WTC11 (cell line): ENCODE measurements around the gene SNX18. TPM values are rescaled to one million over a fixed set of nuclear protein-coding genes. Genes with fewer than 3 reads are reported as not detected.

ENCODE experiments used
- ATAC-seq: fragments of 200-7000 bp; cut with Tn5 transposase; 2 replicates; pipeline ENCODE4 v1.10.0; 2021; ENCODE audit warnings: mild to moderate bottlenecking, moderate library complexity
- CTCF ChIA-PET: fragments of 300-600 bp; sonication (Branson Sonifier 250); formaldehyde crosslinking; loops from one replicate; lab custom pipeline; 2021; ENCODE audit warnings: antibody characterized with exemption; lab: Charles Lee
- POLR2A ChIA-PET: fragments of 350-600 bp; sonication (Branson Sonifier 250); formaldehyde crosslinking; loops from one replicate; lab custom pipeline; 2021; ENCODE audit warnings: antibody characterized with exemption; lab: Charles Lee
- DNase-seq: peaks from one replicate; pipeline ENCODE4 v3.0.0; 2021; ENCODE audit warnings: low spot score
- H3K27ac Mint-ChIP-seq: 2 replicates; pipeline ENCODE4 v1.8.0; 2021; ENCODE audit warnings: mixed read lengths
- H3K27me3 Mint-ChIP-seq: 2 replicates; pipeline ENCODE4 v1.8.0; 2021; ENCODE audit warnings: low read depth, mild to moderate bottlenecking, moderate library complexity, mixed read lengths
- H3K36me3 Mint-ChIP-seq: 2 replicates; pipeline ENCODE4 v1.8.0; 2021; ENCODE audit warnings: mixed read lengths
- H3K4me1 Mint-ChIP-seq: 2 replicates; pipeline ENCODE4 v1.8.0; 2022; ENCODE audit warnings: mixed read lengths
- H3K4me3 Mint-ChIP-seq: 2 replicates; pipeline ENCODE4 v1.8.0; 2021; ENCODE audit warnings: mild to moderate bottlenecking, moderate library complexity, mixed read lengths
- H3K9me3 Mint-ChIP-seq: 2 replicates; pipeline ENCODE4 v1.8.0; 2021; ENCODE audit warnings: mixed read lengths
- ATF1 ChIP-seq: sonication (generic); formaldehyde crosslinking; IDR thresholded peaks from 2 replicates; pipeline ENCODE4 v1.8.1; 2023; ENCODE audit warnings: mild to moderate bottlenecking, moderate library complexity, missing genetic modification reagents
- ATF3 ChIP-seq: sonication (generic); formaldehyde crosslinking; conservative IDR thresholded peaks from 2 replicates; pipeline ENCODE4 v1.8.1; 2022; ENCODE audit warnings: mild to moderate bottlenecking, missing genetic modification reagents
- CBFB ChIP-seq: sonication (generic); formaldehyde crosslinking; IDR thresholded peaks from 2 replicates; pipeline ENCODE4 v1.8.1; 2022; ENCODE audit warnings: mild to moderate bottlenecking, low read depth, missing genetic modification reagents
- CREM ChIP-seq: sonication (generic); formaldehyde crosslinking; IDR thresholded peaks from 2 replicates; pipeline ENCODE4 v1.8.1; 2022; ENCODE audit warnings: mild to moderate bottlenecking, missing genetic modification reagents, moderate library complexity
- CTCF ChIP-seq: fragments of 200-600 bp; IDR thresholded peaks from 2 replicates; pipeline ENCODE4 v1.8.0; 2022; ENCODE audit warnings: antibody characterized with exemption
- ESRRA ChIP-seq: sonication (generic); formaldehyde crosslinking; IDR thresholded peaks from 2 replicates; pipeline ENCODE4 v1.8.1; 2022; ENCODE audit warnings: mild to moderate bottlenecking, missing genetic modification reagents, borderline replicate concordance
- FOXJ3 ChIP-seq: sonication (generic); formaldehyde crosslinking; IDR thresholded peaks from 2 replicates; pipeline ENCODE4 v1.9.0; 2021; ENCODE audit warnings: missing genetic modification reagents, mild to moderate bottlenecking, borderline replicate concordance
- GTF2I ChIP-seq: fragments of 250-450 bp; sonication (Bioruptor Pico); conservative IDR thresholded peaks from 2 replicates; pipeline ENCODE4 v1.4.0; 2021; ENCODE audit warnings: mild to moderate bottlenecking
- KAT7 ChIP-seq: sonication (generic); formaldehyde crosslinking; IDR thresholded peaks from 2 replicates; pipeline ENCODE4 v1.8.1; 2023; ENCODE audit warnings: missing genetic modification reagents, mild to moderate bottlenecking, borderline replicate concordance
- MAX ChIP-seq: sonication (generic); formaldehyde crosslinking; IDR thresholded peaks from 2 replicates; pipeline ENCODE4 v1.8.0; 2022; ENCODE audit warnings: mild to moderate bottlenecking, missing genetic modification reagents
- MXD4 ChIP-seq: fragments of 250-450 bp; sonication (Bioruptor Pico); IDR thresholded peaks from 2 replicates; pipeline ENCODE4 v1.8.0; 2021; ENCODE audit warnings: mild to moderate bottlenecking, moderate library complexity, borderline replicate concordance
- MYBL2 ChIP-seq: sonication (generic); formaldehyde crosslinking; IDR thresholded peaks from 2 replicates; pipeline ENCODE4 v1.8.1; 2023; ENCODE audit warnings: mild to moderate bottlenecking, moderate library complexity, missing genetic modification reagents
- NFE2L1 ChIP-seq: sonication (generic); formaldehyde crosslinking; IDR thresholded peaks from 2 replicates; pipeline ENCODE4 v1.8.1; 2023; ENCODE audit warnings: missing genetic modification reagents
- TP53 ChIP-seq: sonication (generic); formaldehyde crosslinking; IDR thresholded peaks from 2 replicates; pipeline ENCODE4 v1.8.1; 2023; ENCODE audit warnings: mild to moderate bottlenecking, missing genetic modification reagents
- ZNF232 ChIP-seq: sonication (generic); formaldehyde crosslinking; IDR thresholded peaks from 2 replicates; pipeline ENCODE4 v1.8.0; 2022; ENCODE audit warnings: mild to moderate bottlenecking, missing genetic modification reagents
- ZNF532 ChIP-seq: fragments of 250-450 bp; sonication (Bioruptor Pico); IDR thresholded peaks from 2 replicates; pipeline ENCODE4 v1.9.0; 2021; ENCODE audit warnings: mild to moderate bottlenecking, borderline replicate concordance
- total RNA-seq: library from RNA; stranded (reverse); gene quantifications from 3 replicates; pipeline ENCODE4 v1.2.3, GENCODE V29; 2021
- TF ChIP-seq, protein P1 (sequence below): fragments of 250-450 bp; sonication (Bioruptor Pico); IDR thresholded peaks from 2 replicates; pipeline ENCODE4 v2.1.2; 2022; ENCODE audit warnings: mild to moderate bottlenecking, moderate library complexity
- TF ChIP-seq, protein P2 (sequence below): sonication (generic); formaldehyde crosslinking; IDR thresholded peaks from 2 replicates; pipeline ENCODE4 v1.8.1; 2023; ENCODE audit warnings: mild to moderate bottlenecking, missing genetic modification reagents, moderate library complexity
- TF ChIP-seq, protein P3 (sequence below): fragments of 250-450 bp; sonication (Bioruptor Pico); IDR thresholded peaks from 2 replicates; pipeline ENCODE4 v1.9.0; 2021; ENCODE audit warnings: moderate library complexity, mild to moderate bottlenecking, inconsistent platforms, borderline replicate concordance
- TF ChIP-seq, protein P4 (sequence below): sonication (generic); formaldehyde crosslinking; IDR thresholded peaks from 2 replicates; pipeline ENCODE4 v1.8.1; 2022; ENCODE audit warnings: mild to moderate bottlenecking, moderate library complexity, missing genetic modification reagents

The SNX18 gene
- total RNA-seq, 1 experiment from 2014 or later = 24.6 TPM

GRCh38 chr5:54471398-54471797 is 46.2 kb upstream of the SNX18 start (continued):
- TF ChIP-seq, protein P1, sequence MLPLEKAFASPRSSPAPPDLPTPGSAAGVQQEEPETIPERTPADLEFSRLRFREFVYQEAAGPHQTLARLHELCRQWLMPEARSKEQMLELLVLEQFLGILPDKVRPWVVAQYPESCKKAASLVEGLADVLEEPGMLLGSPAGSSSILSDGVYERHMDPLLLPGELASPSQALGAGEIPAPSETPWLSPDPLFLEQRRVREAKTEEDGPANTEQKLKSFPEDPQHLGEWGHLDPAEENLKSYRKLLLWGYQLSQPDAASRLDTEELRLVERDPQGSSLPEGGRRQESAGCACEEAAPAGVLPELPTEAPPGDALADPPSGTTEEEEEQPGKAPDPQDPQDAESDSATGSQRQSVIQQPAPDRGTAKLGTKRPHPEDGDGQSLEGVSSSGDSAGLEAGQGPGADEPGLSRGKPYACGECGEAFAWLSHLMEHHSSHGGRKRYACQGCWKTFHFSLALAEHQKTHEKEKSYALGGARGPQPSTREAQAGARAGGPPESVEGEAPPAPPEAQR (CRISPR knock-in tag) = no peak
- TF ChIP-seq CREM (no peak), ZNF232 (CRISPR knock-in tag) (no peak), ATF1 (CRISPR knock-in tag) (no peak)
- TF ChIP-seq, protein P2, sequence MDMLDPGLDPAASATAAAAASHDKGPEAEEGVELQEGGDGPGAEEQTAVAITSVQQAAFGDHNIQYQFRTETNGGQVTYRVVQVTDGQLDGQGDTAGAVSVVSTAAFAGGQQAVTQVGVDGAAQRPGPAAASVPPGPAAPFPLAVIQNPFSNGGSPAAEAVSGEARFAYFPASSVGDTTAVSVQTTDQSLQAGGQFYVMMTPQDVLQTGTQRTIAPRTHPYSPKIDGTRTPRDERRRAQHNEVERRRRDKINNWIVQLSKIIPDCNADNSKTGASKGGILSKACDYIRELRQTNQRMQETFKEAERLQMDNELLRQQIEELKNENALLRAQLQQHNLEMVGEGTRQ = no peak

DNA sequence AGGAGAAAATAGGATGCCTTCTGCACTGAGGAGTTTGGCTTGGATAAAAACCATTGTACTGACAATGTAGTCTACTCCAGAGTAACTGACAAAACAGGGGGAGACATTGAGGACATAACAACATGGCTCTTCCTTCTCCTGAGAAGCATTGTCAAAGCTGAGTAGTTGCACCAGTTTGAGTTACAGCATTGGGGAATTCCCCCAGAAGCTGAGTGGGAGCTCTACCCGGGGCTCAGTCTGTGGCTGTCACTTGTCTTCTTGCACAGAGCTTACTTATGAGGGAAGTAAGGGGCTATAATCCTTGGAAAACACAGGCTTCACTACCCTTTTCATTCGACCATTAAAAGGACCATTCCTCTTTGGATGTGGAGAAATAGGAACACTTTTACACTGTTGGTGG is 40.9 kb upstream of the SNX18 start:
- ChIA-PET CTCF (no interaction called here), POLR2A (no interaction called here)
- Mint-ChIP-seq H3K9me3 (peaks cover 6% of the 10 kb centered on the region), H3K4me3 (no peak overlapping the region), H3K36me3 (no peaks in the 10 kb centered on the region), H3K27me3 (no peaks in the 10 kb centered on the region), H3K4me1 (no peaks in the 10 kb centered on the region)
- ATAC-seq (no peak), DNase-seq (no peak)
- TF ChIP-seq MYBL2 (no peak), CBFB (CRISPR knock-in tag) (no peak), MAX (CRISPR knock-in tag) (no peak), NFE2L1 (CRISPR knock-in tag) (no peak), ESRRA (CRISPR knock-in tag) (no peak), MXD4 (no peak), ATF3 (CRISPR knock-in tag) (no peak), CTCF (no peak), FOXJ3 (no peak), KAT7 (CRISPR knock-in tag) (no peak), GTF2I (CRISPR knock-in tag) (no peak), ZNF532 (no peak), TP53 (CRISPR knock-in tag) (no peak), ATF1 (CRISPR knock-in tag) (no peak)
- TF ChIP-seq, protein P3, sequence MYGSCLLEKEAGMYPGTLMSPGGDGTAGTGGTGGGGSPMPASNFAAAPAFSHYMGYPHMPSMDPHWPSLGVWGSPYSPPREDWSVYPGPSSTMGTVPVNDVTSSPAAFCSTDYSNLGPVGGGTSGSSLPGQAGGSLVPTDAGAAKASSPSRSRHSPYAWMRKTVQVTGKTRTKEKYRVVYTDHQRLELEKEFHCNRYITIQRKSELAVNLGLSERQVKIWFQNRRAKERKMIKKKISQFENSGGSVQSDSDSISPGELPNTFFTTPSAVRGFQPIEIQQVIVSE (CRISPR knock-in tag) = no peak
- TF ChIP-seq, protein P4, sequence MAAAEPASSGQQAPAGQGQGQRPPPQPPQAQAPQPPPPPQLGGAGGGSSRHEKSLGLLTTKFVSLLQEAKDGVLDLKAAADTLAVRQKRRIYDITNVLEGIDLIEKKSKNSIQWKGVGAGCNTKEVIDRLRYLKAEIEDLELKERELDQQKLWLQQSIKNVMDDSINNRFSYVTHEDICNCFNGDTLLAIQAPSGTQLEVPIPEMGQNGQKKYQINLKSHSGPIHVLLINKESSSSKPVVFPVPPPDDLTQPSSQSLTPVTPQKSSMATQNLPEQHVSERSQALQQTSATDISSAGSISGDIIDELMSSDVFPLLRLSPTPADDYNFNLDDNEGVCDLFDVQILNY (CRISPR knock-in tag) = no peak
- TF ChIP-seq, all 79 proteins: peak for 0
- H3K27ac Mint-ChIP-seq = no peak overlapping the region
